HEK293T (cell line): ENCODE measurements around the gene CCNB1.
"Not testable (repeated sequence)": the region's sequence is repeated elsewhere in the genome, so short reads cannot be mapped to it uniquely, and the experiment has no call there.

Experiments
- ARNT ChIP-seq: fragments of 450-650 bp; IDR thresholded peaks from 2 replicates; pipeline ENCODE4 v1.6.1; 2017; ENCODE audit warnings: mild to moderate bottlenecking
- BHLHE40 ChIP-seq: fragments of 450-650 bp; IDR thresholded peaks from 2 replicates; pipeline ENCODE4 v1.6.1; 2016; ENCODE audit warnings: mild to moderate bottlenecking, moderate library complexity, borderline replicate concordance
- FOXA1 ChIP-seq: fragments of 450-650 bp; IDR thresholded peaks from 2 replicates; pipeline ENCODE4 v1.6.1; 2016; ENCODE audit warnings: mild to moderate bottlenecking
- FOXK2 ChIP-seq: fragments of 450-650 bp; IDR thresholded peaks from 2 replicates; pipeline ENCODE4 v1.6.1; 2016; ENCODE audit warnings: mild to moderate bottlenecking
- FOXM1 ChIP-seq: fragments of 450-650 bp; IDR thresholded peaks from 2 replicates; pipeline ENCODE4 v1.6.1; 2017; ENCODE audit warnings: mild to moderate bottlenecking, borderline replicate concordance
- L3MBTL2 ChIP-seq: fragments of 450-650 bp; conservative IDR thresholded peaks from 2 replicates; pipeline ENCODE4 v1.6.1; 2016; ENCODE audit warnings: mild to moderate bottlenecking
- LEF1 ChIP-seq: fragments of 450-650 bp; IDR thresholded peaks from 2 replicates; pipeline ENCODE4 v1.6.1; 2017; ENCODE audit warnings: mild to moderate bottlenecking, borderline replicate concordance
- SP1 ChIP-seq: fragments of 450-650 bp; IDR thresholded peaks from 2 replicates; pipeline ENCODE4 v1.6.1; 2017
- SUZ12 ChIP-seq: fragments of 450-650 bp; IDR thresholded peaks from 2 replicates; pipeline ENCODE4 v1.6.1; 2016; ENCODE audit warnings: mild to moderate bottlenecking
- TARDBP ChIP-seq: fragments of 450-650 bp; IDR thresholded peaks from 2 replicates; pipeline ENCODE4 v1.6.1; 2016
- ZNF384 ChIP-seq: fragments of 450-650 bp; IDR thresholded peaks from 2 replicates; pipeline ENCODE4 v1.6.1; 2016
- TF ChIP-seq, protein P1 (sequence below): fragments of 450-650 bp; IDR thresholded peaks from 2 replicates; pipeline ENCODE4 v1.6.1; 2016

DNA sequence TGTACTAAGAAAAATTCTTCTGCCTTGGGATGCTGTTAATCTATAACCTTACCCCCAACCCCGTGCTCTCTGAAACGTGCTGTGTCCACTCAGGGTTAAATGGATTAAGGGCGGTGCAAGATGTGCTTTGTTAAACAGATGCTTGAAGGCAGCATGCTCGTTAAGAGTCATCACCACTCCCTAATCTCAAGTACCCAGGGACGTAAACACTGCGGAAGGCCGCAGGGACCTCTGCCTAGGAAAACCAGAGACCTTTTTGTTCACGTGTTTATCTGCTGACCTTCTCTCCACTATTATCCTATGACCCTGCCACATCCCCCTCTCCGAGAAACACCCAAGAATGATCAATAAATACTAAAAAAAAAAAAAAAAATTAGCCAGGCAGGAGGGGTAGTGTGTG lies 53.9 kb downstream of the CCNB1 start:
- TF ChIP-seq FOXK2, SUZ12, L3MBTL2, FOXM1, BHLHE40, FOXA1, SP1, TARDBP, LEF1, ZNF384, ARNT: not testable (repeated sequence)
- TF ChIP-seq, protein P1, sequence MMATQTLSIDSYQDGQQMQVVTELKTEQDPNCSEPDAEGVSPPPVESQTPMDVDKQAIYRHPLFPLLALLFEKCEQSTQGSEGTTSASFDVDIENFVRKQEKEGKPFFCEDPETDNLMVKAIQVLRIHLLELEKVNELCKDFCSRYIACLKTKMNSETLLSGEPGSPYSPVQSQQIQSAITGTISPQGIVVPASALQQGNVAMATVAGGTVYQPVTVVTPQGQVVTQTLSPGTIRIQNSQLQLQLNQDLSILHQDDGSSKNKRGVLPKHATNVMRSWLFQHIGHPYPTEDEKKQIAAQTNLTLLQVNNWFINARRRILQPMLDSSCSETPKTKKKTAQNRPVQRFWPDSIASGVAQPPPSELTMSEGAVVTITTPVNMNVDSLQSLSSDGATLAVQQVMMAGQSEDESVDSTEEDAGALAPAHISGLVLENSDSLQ, result not testable (repeated sequence)
